HCT116 (cell line): Measurements from ENCODE around the gene SAPCD2. TPM values are rescaled to one million over a fixed set of nuclear protein-coding genes. Genes with fewer than 3 reads are reported as not detected.

Source experiments
- ATAC-seq: fragments of 200-7000 bp; cut with Tn5 transposase; 2 replicates; pipeline ENCODE4 v1.9.1; 2020; ENCODE audit warnings: mild to moderate bottlenecking, moderate library complexity
- BruUV-seq: library from RNA; stranded (reverse); fragments of 400-500 nt; replicated peaks from 2 replicates; lab custom pipeline; 2021; lab: Mats Ljungman, UMichigan
- CTCF ChIA-PET: fragments of 300-600 bp; sonication (Branson Sonifier 250); formaldehyde crosslinking; loops from one replicate; lab custom pipeline; 2021; ENCODE audit warnings: antibody characterized with exemption; lab: Charles Lee
- POLR2A ChIA-PET: fragments of 300-600, 350-600 bp; sonication (Branson Sonifier 250); formaldehyde crosslinking; loops from one replicate; lab custom pipeline; 2021; ENCODE audit warnings: antibody characterized with exemption; lab: Charles Lee
- RAD21 ChIA-PET, 2 experiments: fragments of 300-600 bp; sonication (Branson Sonifier 250); formaldehyde crosslinking; loops; one replicate each; lab custom pipeline; 2023; ENCODE audit warnings: low total read pairs in 2 of 2; ENCODE audit not compliant: uncharacterized antibody in 2 of 2, unreplicated experiment in 2 of 2, low non-redundant PET in 1 of 2; lab: Charles Lee
- DNase-seq: peaks from one replicate; pipeline ENCODE4 v3.0.0-alpha.2; 2010; ENCODE audit warnings: low read depth, low spot score
- H2AFZ ChIP-seq: fragments of 200-600 bp; shearing (Covaris generic), sonication (generic); 2 replicates; pipeline ENCODE4 v1.6.1; 2017; ENCODE audit warnings: low read depth, mixed run types, mixed read lengths, antibody characterized with exemption, low read length; ENCODE audit not compliant: poor library complexity, severe bottlenecking
- H3K27ac ChIP-seq: 2 replicates; pipeline ENCODE4 v1.5.1; 2012; ENCODE audit warnings: low read depth, low read length
- H3K27me3 ChIP-seq: fragments of 200-600 bp; sonication (generic); 2 replicates; pipeline ENCODE4 v1.6.1; 2016; ENCODE audit warnings: mixed run types, low read length, mixed read lengths; ENCODE audit not compliant: insufficient read depth
- H3K36me3 ChIP-seq, 2 experiments: fragments of 200-500 bp in 1 of 2; fragments of 200-600 bp in 1 of 2; sonication (Bioruptor generic) in 1 of 2; sonication (generic) in 1 of 2; 2 replicates each; pipeline versions ENCODE4 v1.5.1 to v1.6.1; 2014 to 2016; ENCODE audit warnings: low read length in 2 of 2, inconsistent platforms in 1 of 2, mixed read lengths in 1 of 2, mixed run types in 1 of 2; ENCODE audit not compliant: insufficient read depth in 2 of 2, control insufficient read depth in 1 of 2
- H3K4me1 ChIP-seq, 2 experiments: fragments of 200-600 bp in 1 of 2; sonication (generic) in 1 of 2; 2 replicates each; pipeline versions ENCODE4 v1.5.1 to v1.6.1; 2012 to 2017; ENCODE audit warnings: low read length in 2 of 2, inconsistent platforms in 1 of 2, mild to moderate bottlenecking in 1 of 2, mixed read lengths in 1 of 2, mixed run types in 1 of 2, moderate library complexity in 1 of 2; ENCODE audit not compliant: insufficient read depth in 2 of 2, control insufficient read depth in 1 of 2
- H3K4me2 ChIP-seq: fragments of 200-600 bp; sonication (generic); 2 replicates; pipeline ENCODE4 v1.6.1; 2017; ENCODE audit warnings: mixed run types, low read length, mixed read lengths
- H3K4me3 ChIP-seq, 2 experiments: fragments of 200-600 bp in 1 of 2; sonication (generic) in 1 of 2; replicated peaks in 1 of 2; 2 replicates each; pipeline ENCODE4 v1.5.1; 2011 to 2016; ENCODE audit warnings: low read length in 2 of 2, control low read depth in 1 of 2, low read depth in 1 of 2, mild to moderate bottlenecking in 1 of 2, mixed read lengths in 1 of 2, mixed run types in 1 of 2
- H3K79me2 ChIP-seq: fragments of 200-600 bp; sonication (generic); 2 replicates; pipeline ENCODE4 v1.6.1; 2017; ENCODE audit warnings: mild to moderate bottlenecking, mixed run types, low read length, moderate library complexity, mixed read lengths; ENCODE audit not compliant: insufficient read depth
- H3K9ac ChIP-seq: fragments of 200-600 bp; sonication (generic); 2 replicates; pipeline ENCODE4 v1.6.1; 2016; ENCODE audit warnings: low read length, mixed read lengths
- H3K9me2 ChIP-seq: fragments of 200-600 bp; sonication (generic), shearing (Covaris generic); 2 replicates; pipeline ENCODE4 v1.6.1; 2017; ENCODE audit warnings: mixed run types, mild to moderate bottlenecking, moderate library complexity; ENCODE audit not compliant: insufficient read depth
- H3K9me3 ChIP-seq, 2 experiments: fragments of 200-500 bp in 1 of 2; fragments of 200-600 bp in 1 of 2; sonication (Bioruptor generic) in 1 of 2; sonication (generic) in 1 of 2; 2 replicates each; pipeline ENCODE4 v1.6.1; 2014 to 2017; ENCODE audit warnings: low read length in 2 of 2, mixed read lengths in 2 of 2, inconsistent platforms in 1 of 2, low read depth in 1 of 2, mild to moderate bottlenecking in 1 of 2, mixed run types in 1 of 2, moderate library complexity in 1 of 2; ENCODE audit not compliant: control insufficient read depth in 1 of 2, insufficient read depth in 1 of 2
- H4K20me1 ChIP-seq: fragments of 200-600 bp; sonication (generic), shearing (Covaris generic); 2 replicates; pipeline ENCODE4 v1.6.1; 2017; ENCODE audit warnings: mixed run types, mild to moderate bottlenecking, moderate library complexity; ENCODE audit not compliant: insufficient read depth
- CBX3 ChIP-seq: IDR thresholded peaks from 2 replicates; pipeline ENCODE4 v1.6.1; 2012; ENCODE audit warnings: low read depth
- CEBPB ChIP-seq: IDR thresholded peaks from 2 replicates; pipeline ENCODE4 v1.6.1; 2012; ENCODE audit warnings: low read depth
- EGR1 ChIP-seq: IDR thresholded peaks from 2 replicates; pipeline ENCODE4 v1.6.1; 2012; ENCODE audit warnings: low read depth
- ELF1 ChIP-seq: IDR thresholded peaks from 2 replicates; pipeline ENCODE4 v1.6.1; 2012; ENCODE audit warnings: low read depth, borderline replicate concordance
- EZH2 ChIP-seq: fragments of 200-600 bp; sonication (generic); IDR thresholded peaks from 2 replicates; pipeline ENCODE4 v1.6.1; 2017; ENCODE audit warnings: antibody characterized with exemption, mixed run types
- EZH2phosphoT487 ChIP-seq: fragments of 200-600 bp; IDR thresholded peaks from 2 replicates; pipeline ENCODE4 v1.6.1; 2018; ENCODE audit warnings: antibody characterized with exemption, borderline replicate concordance
- FOSL1 ChIP-seq: IDR thresholded peaks from 2 replicates; pipeline ENCODE4 v1.6.1; 2012; ENCODE audit warnings: low read depth
- JUND ChIP-seq: IDR thresholded peaks from 2 replicates; pipeline ENCODE4 v1.6.1; 2012
- POLR2AphosphoS5 ChIP-seq: IDR thresholded peaks from 2 replicates; pipeline ENCODE4 v1.6.1; 2011; ENCODE audit warnings: mild to moderate bottlenecking, low read depth, low read length, moderate library complexity
- RAD21 ChIP-seq: IDR thresholded peaks from 2 replicates; pipeline ENCODE4 v1.6.1; 2012; ENCODE audit warnings: low read depth, mild to moderate bottlenecking
- SIN3A ChIP-seq: IDR thresholded peaks from 2 replicates; pipeline ENCODE4 v1.6.1; 2012; ENCODE audit warnings: low read depth
- SP1 ChIP-seq: IDR thresholded peaks from 2 replicates; pipeline ENCODE4 v1.6.1; 2012; ENCODE audit warnings: low read depth
- SRF ChIP-seq: IDR thresholded peaks from 2 replicates; pipeline ENCODE4 v1.6.1; 2012; ENCODE audit warnings: low read depth
- ZNF274 ChIP-seq: fragments of 200-500 bp; sonication (Bioruptor generic); IDR thresholded peaks from 2 replicates; pipeline ENCODE4 v1.6.1; 2014; ENCODE audit warnings: mild to moderate bottlenecking, low read depth, low read length, inconsistent platforms
- intact Hi-C: fragments of 100-400 bp; cut with micrococcal nuclease; formaldehyde crosslinking; loops from 2 replicates; pipeline ENCODE4 v1.10.0; 2022
- total RNA-seq: library from RNA; stranded (reverse); gene quantifications from one replicate; pipeline ENCODE4 v1.2.1, GENCODE V29; 2021; ENCODE audit not compliant: unreplicated experiment
- TF ChIP-seq, protein P1 (sequence below): IDR thresholded peaks from 2 replicates; pipeline ENCODE4 v1.6.1; 2012
- TF ChIP-seq, protein P2 (sequence below), 3 experiments: fragments of 200-600 bp in 1 of 3; sonication (generic) in 1 of 3; IDR thresholded peaks in 2 of 3; conservative IDR thresholded peaks in 1 of 3; 2 replicates each; pipeline ENCODE4 v1.5.1; 2012 to 2017; ENCODE audit warnings: low read depth in 2 of 3, low read length in 2 of 3, antibody characterized with exemption in 1 of 3, borderline replicate concordance in 1 of 3, control low read depth in 1 of 3, mild to moderate bottlenecking in 1 of 3, mixed read lengths in 1 of 3, mixed run types in 1 of 3, moderate library complexity in 1 of 3; ENCODE audit not compliant: insufficient read depth in 1 of 3
- TF ChIP-seq, protein P3 (sequence below): IDR thresholded peaks from 2 replicates; pipeline ENCODE4 v1.6.1; 2011; ENCODE audit warnings: mild to moderate bottlenecking, low read length, moderate library complexity; ENCODE audit not compliant: insufficient replicate concordance; ENCODE audit errors: extremely low read depth
- TF ChIP-seq, protein P4 (sequence below): IDR thresholded peaks from 2 replicates; pipeline ENCODE4 v1.6.1; 2012; ENCODE audit warnings: low read depth
- TF ChIP-seq, protein P5 (sequence below): IDR thresholded peaks from 2 replicates; pipeline ENCODE4 v1.6.1; 2012

The SAPCD2 gene
- total RNA-seq, 1 experiment from 2014 or later: 71.7 TPM

DNA sequence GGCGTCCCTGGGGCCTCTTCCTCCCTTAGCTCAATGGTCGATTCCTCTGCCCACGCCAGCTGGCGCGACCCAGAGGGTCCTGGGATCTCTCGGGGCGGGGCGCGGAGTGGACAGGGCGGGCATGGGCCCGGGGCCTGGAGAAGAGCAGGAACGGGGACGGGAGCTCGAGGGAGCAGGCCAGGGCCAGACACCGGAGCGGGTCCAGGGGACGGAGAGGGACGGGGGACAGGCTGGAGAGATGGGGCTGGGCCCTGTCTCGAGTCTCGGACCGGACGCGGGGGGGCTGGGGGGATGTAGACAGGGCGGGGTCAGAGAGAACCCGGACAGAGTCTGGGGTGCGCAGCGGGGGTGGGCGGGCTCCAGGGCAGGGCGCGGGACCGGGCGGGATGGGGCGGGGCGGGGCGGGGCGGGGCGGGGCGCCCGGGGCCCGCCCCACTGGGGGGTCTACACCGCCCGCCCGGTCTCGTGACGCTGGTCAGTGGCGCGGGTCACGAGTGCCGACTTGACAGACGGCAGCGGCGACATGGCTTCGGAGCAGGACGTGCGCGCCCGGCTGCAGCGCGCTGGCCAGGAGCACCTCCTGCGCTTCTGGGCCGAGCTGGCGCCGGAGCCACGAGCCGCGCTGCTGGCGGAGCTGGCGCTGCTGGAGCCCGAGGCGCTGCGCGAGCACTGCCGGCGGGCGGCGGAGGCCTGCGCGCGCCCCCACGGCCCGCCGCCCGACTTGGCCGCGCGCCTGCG lies 6.8 kb upstream of the SAPCD2 start, which contains the start of gene UAP1L1:
Gene UAP1L1, plus strand, starts transcription at position 508 of the 738 bp plus-strand sequence. Its CDS starts 16 bp downstream, at position 524.
- BruUV-seq: no TSS peak
- H3K9ac ChIP-seq: peak within 1 kb of the TSS; percentile 72
- ChIA-PET RAD21 (interaction anchor here in 1 of 2 experiments (0.8 kb wide), 1 partner anchor 9 kb away, joined by 5 read pairs; no protein-coding TSS in a partner anchor), POLR2A (interaction anchor here (0.6 to 2.1 kb wide), 4 partner anchors 9 to 165 kb away, joined by 3 to 6 read pairs (median 4); partner anchors contain the start of gene MAN1B1), CTCF (interaction anchor here (0.6 to 2.1 kb wide), 4 partner anchors 9 to 346 kb away, joined by 3 to 12 read pairs (median 4); partner anchors contain the start of genes EXD3, NOXA1 and NPDC1)
- H3K36me3 ChIP-seq: peaks cover 0 to 8% of the 10 kb centered on the region in 2 experiments; a peak in 1 of 4 replicates
- H3K4me3 ChIP-seq: peak within 1 kb of the TSS; percentile 57 to 66
- peak within 1 kb of the TSS; percentile 66 for H3K27ac ChIP-seq
- DNase-seq: no peak
- no peaks in the 10 kb centered on the region for H3K9me3 ChIP-seq
- intact Hi-C loops: no loop called here
- H3K4me1 ChIP-seq: peaks cover 11 to 37% of the 10 kb centered on the region in 2 experiments
- ATAC-seq: peak; percentile 81
- no peaks in the 10 kb centered on the region for H4K20me1 ChIP-seq
- H3K27me3 ChIP-seq: no peaks in the 10 kb centered on the region
- H3K9me2 ChIP-seq: no peaks in the 10 kb centered on the region
- H3K79me2 ChIP-seq: peaks cover 4% of the 10 kb centered on the region; the same call in 1 of the 2 replicates
- H3K4me2 ChIP-seq: peak within 1 kb of the TSS; percentile 89
- peak within 1 kb of the TSS; percentile 32 for H2AFZ ChIP-seq
- TF ChIP-seq EZH2: no peak
- TF ChIP-seq CEBPB: no peak
- TF ChIP-seq, protein P1, sequence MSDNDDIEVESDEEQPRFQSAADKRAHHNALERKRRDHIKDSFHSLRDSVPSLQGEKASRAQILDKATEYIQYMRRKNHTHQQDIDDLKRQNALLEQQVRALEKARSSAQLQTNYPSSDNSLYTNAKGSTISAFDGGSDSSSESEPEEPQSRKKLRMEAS: no peak
- TF ChIP-seq SRF: no peak
- TF ChIP-seq RAD21: no peak
- TF ChIP-seq POLR2AphosphoS5: peak; percentile 65
- TF ChIP-seq ZNF274: no peak
- no peak for TF ChIP-seq ELF1
- TF ChIP-seq SIN3A: no peak
- TF ChIP-seq, protein P2, sequence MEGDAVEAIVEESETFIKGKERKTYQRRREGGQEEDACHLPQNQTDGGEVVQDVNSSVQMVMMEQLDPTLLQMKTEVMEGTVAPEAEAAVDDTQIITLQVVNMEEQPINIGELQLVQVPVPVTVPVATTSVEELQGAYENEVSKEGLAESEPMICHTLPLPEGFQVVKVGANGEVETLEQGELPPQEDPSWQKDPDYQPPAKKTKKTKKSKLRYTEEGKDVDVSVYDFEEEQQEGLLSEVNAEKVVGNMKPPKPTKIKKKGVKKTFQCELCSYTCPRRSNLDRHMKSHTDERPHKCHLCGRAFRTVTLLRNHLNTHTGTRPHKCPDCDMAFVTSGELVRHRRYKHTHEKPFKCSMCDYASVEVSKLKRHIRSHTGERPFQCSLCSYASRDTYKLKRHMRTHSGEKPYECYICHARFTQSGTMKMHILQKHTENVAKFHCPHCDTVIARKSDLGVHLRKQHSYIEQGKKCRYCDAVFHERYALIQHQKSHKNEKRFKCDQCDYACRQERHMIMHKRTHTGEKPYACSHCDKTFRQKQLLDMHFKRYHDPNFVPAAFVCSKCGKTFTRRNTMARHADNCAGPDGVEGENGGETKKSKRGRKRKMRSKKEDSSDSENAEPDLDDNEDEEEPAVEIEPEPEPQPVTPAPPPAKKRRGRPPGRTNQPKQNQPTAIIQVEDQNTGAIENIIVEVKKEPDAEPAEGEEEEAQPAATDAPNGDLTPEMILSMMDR (IDR thresholded peaks at IDR 0.05 in 2 of 3, conservative IDR thresholded peaks at IDR 0.05 in 1 of 3; ENCODE audit: borderline replicate concordance in 1 of 3, insufficient read depth in 1 of 3, low read depth in 2 of 3, low read length in 2 of 3): no peak
- TF ChIP-seq, protein P3, sequence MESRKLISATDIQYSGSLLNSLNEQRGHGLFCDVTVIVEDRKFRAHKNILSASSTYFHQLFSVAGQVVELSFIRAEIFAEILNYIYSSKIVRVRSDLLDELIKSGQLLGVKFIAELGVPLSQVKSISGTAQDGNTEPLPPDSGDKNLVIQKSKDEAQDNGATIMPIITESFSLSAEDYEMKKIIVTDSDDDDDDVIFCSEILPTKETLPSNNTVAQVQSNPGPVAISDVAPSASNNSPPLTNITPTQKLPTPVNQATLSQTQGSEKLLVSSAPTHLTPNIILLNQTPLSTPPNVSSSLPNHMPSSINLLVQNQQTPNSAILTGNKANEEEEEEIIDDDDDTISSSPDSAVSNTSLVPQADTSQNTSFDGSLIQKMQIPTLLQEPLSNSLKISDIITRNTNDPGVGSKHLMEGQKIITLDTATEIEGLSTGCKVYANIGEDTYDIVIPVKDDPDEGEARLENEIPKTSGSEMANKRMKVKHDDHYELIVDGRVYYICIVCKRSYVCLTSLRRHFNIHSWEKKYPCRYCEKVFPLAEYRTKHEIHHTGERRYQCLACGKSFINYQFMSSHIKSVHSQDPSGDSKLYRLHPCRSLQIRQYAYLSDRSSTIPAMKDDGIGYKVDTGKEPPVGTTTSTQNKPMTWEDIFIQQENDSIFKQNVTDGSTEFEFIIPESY: no peak
- TF ChIP-seq CBX3: no peak
- TF ChIP-seq FOSL1: no peak
- no peak for TF ChIP-seq EGR1
- TF ChIP-seq, protein P4, sequence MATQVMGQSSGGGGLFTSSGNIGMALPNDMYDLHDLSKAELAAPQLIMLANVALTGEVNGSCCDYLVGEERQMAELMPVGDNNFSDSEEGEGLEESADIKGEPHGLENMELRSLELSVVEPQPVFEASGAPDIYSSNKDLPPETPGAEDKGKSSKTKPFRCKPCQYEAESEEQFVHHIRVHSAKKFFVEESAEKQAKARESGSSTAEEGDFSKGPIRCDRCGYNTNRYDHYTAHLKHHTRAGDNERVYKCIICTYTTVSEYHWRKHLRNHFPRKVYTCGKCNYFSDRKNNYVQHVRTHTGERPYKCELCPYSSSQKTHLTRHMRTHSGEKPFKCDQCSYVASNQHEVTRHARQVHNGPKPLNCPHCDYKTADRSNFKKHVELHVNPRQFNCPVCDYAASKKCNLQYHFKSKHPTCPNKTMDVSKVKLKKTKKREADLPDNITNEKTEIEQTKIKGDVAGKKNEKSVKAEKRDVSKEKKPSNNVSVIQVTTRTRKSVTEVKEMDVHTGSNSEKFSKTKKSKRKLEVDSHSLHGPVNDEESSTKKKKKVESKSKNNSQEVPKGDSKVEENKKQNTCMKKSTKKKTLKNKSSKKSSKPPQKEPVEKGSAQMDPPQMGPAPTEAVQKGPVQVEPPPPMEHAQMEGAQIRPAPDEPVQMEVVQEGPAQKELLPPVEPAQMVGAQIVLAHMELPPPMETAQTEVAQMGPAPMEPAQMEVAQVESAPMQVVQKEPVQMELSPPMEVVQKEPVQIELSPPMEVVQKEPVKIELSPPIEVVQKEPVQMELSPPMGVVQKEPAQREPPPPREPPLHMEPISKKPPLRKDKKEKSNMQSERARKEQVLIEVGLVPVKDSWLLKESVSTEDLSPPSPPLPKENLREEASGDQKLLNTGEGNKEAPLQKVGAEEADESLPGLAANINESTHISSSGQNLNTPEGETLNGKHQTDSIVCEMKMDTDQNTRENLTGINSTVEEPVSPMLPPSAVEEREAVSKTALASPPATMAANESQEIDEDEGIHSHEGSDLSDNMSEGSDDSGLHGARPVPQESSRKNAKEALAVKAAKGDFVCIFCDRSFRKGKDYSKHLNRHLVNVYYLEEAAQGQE: no peak
- no peak for TF ChIP-seq SP1
- TF ChIP-seq JUND: no peak
- TF ChIP-seq EZH2phosphoT487: no peak
- TF ChIP-seq, protein P5, sequence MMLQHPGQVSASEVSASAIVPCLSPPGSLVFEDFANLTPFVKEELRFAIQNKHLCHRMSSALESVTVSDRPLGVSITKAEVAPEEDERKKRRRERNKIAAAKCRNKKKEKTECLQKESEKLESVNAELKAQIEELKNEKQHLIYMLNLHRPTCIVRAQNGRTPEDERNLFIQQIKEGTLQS: no peak
